Mucosa of descending colon (tissue), 3 donors: ENCODE data around the gene GGPS1. TPM values are rescaled to one million over a fixed set of nuclear protein-coding genes. Genes with fewer than 3 reads are reported as not detected.
"Not testable (repeated sequence)": the region's sequence is repeated elsewhere in the genome, so short reads cannot be mapped to it uniquely, and the experiment has no call there.

Source experiments
- ATAC-seq: fragments of 200-7000 bp; cut with Tn5 transposase; one replicate; pipeline ENCODE4 v1.9.1; 2020; ENCODE audit warnings: mild to moderate bottlenecking, moderate library complexity
- DNase-seq, 3 donors: peaks; one replicate each; pipeline ENCODE4 v3.0.0-alpha.2; 2020
- H3K36me3 ChIP-seq: fragments of 200-600 bp; one replicate; pipeline ENCODE4 v1.8.0; 2021; ENCODE audit warnings: low read depth, mild to moderate bottlenecking
- H3K4me1 ChIP-seq: fragments of 200-600 bp; one replicate; pipeline ENCODE4 v1.8.0; 2021; ENCODE audit warnings: low read depth, mild to moderate bottlenecking
- H3K4me3 ChIP-seq: fragments of 200-600 bp; one replicate; pipeline ENCODE4 v1.8.0; 2021; ENCODE audit warnings: mild to moderate bottlenecking
- H3K9me3 ChIP-seq: fragments of 200-600 bp; one replicate; pipeline ENCODE4 v1.8.0; 2021; ENCODE audit warnings: mild to moderate bottlenecking
- CTCF ChIP-seq: fragments of 200-600 bp; IDR thresholded peaks from one replicate; pipeline ENCODE4 v1.8.0; 2022; ENCODE audit warnings: antibody characterized with exemption, mild to moderate bottlenecking
- intact Hi-C, 2 donors: fragments of 100-400 bp; cut with DNase I in 1 of 2; cut with micrococcal nuclease in 1 of 2; formaldehyde crosslinking; loops; one replicate each; pipeline versions ENCODE4 v1.11.0 to v1.11.1; 2022; cut with DNase I, micrococcal nuclease
- total RNA-seq, 3 donors: library from RNA; stranded (reverse); fragmentation: NEBNext Ultra II Directional in 2 of 3; extraction: Animal tissue kit (Norgen Biotek cat#: 25700) in 2 of 3; gene quantifications; one replicate each; pipeline versions ENCODE4 v1.2.1 to v1.2.4, GENCODE V29; 2021 to 2023
- donor health status: DM: no; HTN: no; CAD: no; lungs with moderate emphysema.
- donor health status: DM: no; HTN: no; CAD: no.
- donor health status: DM: no; HTN: yes; CAD: no.

The GGPS1 gene
- total RNA-seq, 3 donors from 2014 or later = 26.4 to 40.8 (median 34.1) TPM

GRCh38 chr1:235298758-235299157, 29.6 kb upstream of the GGPS1 start:
- TF ChIP-seq CTCF = no peak
- Histone ChIP-seq H3K4me3 (no peak overlapping the region), H3K36me3 (no peaks in the 10 kb centered on the region), H3K4me1 (peaks cover 5% of the 10 kb centered on the region), H3K9me3 (no peaks in the 10 kb centered on the region)
- ATAC-seq (peak; percentile 36), DNase-seq (no peak)
- intact Hi-C loops = no loop called here

GRCh38 chr1:235299169-235299858, 29.1 kb upstream of the GGPS1 start:
- Histone ChIP-seq H3K4me1 (peaks cover 2% of the 10 kb centered on the region), H3K4me3 (no peak overlapping the region), H3K9me3 (no peaks in the 10 kb centered on the region), H3K36me3 (no peaks in the 10 kb centered on the region)
- DNase-seq (no peak), ATAC-seq (no peak)
- intact Hi-C loops = no loop called here
- no peak for TF ChIP-seq CTCF

- Histone ChIP-seq H3K36me3 (no peaks in the 10 kb centered on the region), H3K4me1 (peaks cover 3% of the 10 kb centered on the region), H3K9me3 (no peaks in the 10 kb centered on the region), H3K4me3 (no peak overlapping the region)
- intact Hi-C loops = no loop called here
- no peak for DNase-seq
- no peak for TF ChIP-seq CTCF
- no peak for ATAC-seq
Observed at GRCh38 chr1:235302143-235302542, 26.2 kb upstream of the GGPS1 start.

GRCh38 chr1:235304549-235305451, 23.6 kb upstream of the GGPS1 start:
- TF ChIP-seq CTCF = no peak

GRCh38 chr1:235307158-235308124, 20.9 kb upstream of the GGPS1 start:
- no peaks in the 10 kb centered on the region for H3K36me3 ChIP-seq
- H3K9me3 ChIP-seq = no peaks in the 10 kb centered on the region
- ATAC-seq = peak; percentile 14
- H3K4me1 ChIP-seq = peaks cover 13% of the 10 kb centered on the region
- no peak for TF ChIP-seq CTCF
- intact Hi-C loops = no loop called here
- no peak overlapping the region for H3K4me3 ChIP-seq
- no peak for DNase-seq

More at GRCh38 chr1:235304549-235305451, 23.6 kb upstream of the GGPS1 start:
- H3K36me3 ChIP-seq = no peaks in the 10 kb centered on the region
- no peak overlapping the region for H3K4me3 ChIP-seq
- H3K9me3 ChIP-seq = no peaks in the 10 kb centered on the region
- DNase-seq (peak in 1 of 3 donors; percentile 12), ATAC-seq (peak; percentile 44)
- H3K4me1 ChIP-seq = peaks cover 3% of the 10 kb centered on the region
- intact Hi-C loops = no loop called here

GRCh38 chr1:235309206-235309605, 19.2 kb upstream of the GGPS1 start:
- H3K36me3 ChIP-seq, DNase-seq, H3K9me3 ChIP-seq, H3K4me3 ChIP-seq, ATAC-seq, intact Hi-C loops: not testable (repeated sequence)
- peaks cover 25% of the 10 kb centered on the region for H3K4me1 ChIP-seq
